Activated T-helper 9 cell treated with anti-CD3 and anti-CD28 coated beads, Interleukin-2, amount 50 U/mL, for 16 hours (primary cell): ENCODE results near the gene SH3BP2.
A peak's percentile ranks its signal among the peaks of the same experiment; 100 is the strongest.
"Not testable (repeated sequence)": the region's sequence is repeated elsewhere in the genome, so short reads cannot be mapped to it uniquely, and the experiment has no call there.

Experiments
- DNase-seq: peaks from one replicate; pipeline ENCODE4 v3.0.0-alpha.2; 2020; ENCODE audit warnings: low read depth

Gene SH3BP2

DNA sequence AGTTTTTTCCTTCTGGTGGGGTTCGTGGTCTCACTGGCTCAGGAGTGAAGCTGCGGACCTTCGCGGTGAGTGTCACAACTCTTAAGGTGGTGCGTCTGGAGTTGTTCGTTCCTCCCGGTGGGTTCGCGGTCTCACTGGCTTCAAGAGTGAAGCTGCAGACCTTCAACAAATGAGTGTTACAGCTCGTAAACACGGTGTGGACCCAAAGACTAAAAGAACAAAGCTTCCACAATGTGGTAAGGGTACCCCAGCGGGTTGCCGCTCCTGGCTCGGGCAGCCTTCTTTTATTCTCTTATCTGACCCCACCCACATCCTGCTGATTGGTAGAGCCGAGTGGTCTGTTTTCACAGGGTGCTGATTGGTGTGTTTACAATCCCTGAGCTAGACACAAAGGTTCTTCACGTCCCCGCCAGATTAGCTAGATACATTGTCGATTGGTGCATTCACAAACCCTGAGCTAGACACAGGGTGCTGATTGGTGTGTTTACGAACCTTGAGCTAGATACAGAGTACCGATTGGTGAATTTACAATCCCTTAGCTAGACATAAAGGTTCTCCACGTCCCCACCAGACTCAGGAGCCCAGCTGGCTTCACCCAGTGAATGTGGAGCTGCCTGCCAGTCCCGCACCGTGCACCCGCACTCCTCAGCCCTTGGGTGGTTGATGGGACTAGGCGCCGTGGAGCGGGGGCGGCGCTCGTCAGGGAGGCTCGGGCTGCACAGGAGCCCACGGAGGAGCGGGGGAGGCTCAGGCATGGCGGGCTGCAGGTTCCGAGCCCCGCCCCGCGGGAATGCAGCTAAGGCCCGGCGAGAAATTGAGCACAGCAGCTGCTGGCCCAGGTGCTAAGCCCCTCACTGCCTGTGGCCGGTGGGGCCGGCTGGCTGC is 30.2 kb upstream of the SH3BP2 start:
- DNase-seq, result not testable (repeated sequence)

DNA sequence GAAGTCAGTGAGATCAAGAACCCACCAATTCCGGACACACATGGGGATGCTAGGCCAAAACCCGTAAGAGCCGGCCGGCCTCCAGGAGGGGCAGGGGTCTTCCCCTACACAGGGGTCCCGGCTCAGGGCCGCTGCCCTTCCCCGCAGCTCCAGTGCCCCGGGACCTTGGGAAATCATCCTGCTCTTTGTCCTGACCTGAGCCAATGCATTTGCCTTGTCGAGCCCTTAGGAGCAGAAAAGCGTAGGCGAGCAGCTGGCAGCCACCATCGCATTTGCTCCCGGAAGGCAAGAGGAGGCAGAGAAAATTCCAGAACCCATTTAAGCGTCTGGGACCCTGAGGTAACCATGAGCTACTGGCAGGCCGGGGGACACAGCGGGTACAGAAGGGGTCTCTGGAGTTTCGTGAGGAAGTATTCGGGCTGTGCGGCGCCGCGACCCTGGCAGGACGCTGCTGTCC is 29.3 kb upstream of the SH3BP2 start:
- DNase-seq, result no peak

DNA sequence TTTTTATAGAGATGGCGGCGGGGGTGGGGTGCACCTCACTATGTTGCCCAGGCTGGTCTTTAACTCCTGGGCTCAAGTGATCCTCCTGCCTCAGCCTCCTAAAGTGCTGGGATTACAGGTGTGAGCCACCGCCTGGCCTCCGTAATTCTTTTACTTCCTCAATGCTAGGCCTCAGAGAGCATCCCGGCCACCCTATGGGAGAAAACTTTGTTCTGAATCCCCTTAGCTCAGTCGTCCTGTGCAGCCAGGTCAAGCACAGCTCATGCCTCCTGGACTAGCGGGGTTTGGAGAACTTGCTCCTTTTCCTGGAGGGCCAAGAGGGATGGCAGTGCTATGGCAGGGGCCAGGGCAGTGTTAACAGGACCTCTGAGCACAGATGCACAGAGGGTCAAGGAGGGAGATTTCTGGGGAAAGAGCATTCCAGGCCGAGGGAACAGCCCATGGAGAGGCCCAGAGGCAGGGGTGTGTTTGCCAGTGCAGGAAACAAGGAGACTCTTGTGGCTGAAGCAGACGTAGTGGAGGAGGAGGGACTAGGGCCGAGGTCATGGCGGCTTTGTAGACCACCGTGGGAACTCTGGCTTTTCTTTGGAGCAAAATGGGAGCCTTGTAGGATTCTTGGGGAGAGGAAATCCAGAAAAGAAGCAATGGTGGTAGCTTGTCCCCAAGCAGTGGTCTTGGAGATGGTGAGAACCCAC is 26.9 kb upstream of the SH3BP2 start:
- no peak for DNase-seq

DNA sequence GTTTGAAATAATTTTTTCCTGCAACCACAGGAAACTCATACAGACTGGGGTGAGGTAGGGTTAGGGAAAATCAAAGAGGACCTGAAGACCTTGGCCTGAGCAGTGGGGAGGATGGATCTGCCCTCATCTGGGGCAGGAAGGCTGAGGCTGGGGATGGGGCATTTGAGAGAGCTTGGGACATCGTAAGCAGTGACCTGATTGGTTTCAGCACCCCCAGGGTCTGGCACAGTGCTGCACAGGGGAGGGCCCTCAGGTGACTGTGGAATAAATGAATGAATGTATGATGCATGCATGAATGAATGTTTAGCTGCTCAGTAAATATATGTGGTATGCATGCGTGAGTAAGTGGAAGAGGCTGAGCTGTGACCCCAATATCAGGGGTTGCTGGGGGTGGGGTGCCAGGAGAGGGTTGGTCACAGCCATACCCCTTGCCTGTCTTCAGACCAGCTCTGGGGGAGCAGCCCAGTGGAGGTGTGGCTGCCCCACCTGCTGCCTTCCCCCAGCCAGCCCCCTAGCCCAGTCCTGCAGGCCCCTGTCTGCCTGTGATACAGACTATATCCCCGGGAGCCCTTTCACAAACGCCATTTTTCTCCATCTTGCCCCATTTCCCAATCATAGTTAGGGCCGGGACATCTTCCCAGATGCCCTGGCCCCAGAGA is 25.7 kb upstream of the SH3BP2 start:
- no peak for DNase-seq

DNA sequence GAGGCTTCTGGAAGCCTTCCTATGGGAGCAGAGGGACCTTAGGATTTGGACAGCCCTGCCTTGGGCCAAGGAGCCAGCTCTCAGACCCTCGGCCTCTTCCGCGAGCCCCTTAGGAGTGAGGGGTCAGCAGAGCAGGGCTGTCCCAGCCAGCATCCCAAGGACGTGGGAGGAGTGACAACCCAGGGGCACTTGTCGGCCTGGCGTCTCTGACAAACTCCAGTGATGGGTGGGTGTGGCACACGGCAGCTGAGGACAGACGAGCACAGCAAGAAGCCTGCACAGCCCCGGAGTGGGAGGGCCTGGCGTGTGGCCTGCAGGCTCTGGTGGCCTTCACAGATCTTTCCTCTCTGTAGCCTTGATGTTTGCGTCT is 25.2 kb upstream of the SH3BP2 start:
- DNase-seq, result no peak

DNA sequence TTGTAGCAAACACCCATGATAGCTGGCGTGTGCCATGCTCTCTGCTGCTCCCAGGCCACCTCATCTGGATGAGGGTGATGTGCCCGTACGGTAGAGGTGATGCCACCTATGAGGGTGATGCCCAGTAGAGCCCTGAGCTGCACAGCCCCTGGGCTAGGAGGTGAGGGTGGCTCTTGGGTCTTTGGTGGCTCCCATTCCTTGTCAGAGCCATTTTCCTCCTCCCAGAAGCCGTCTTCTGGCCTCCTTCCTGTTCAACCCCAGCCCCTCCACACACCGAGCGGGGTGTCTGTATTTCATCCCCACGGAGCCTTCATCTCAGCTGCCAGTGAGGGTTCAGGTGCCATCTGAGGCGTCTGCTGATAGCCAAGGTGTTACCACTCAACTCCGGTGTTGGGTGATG is 24.8 kb upstream of the SH3BP2 start:
- no peak for DNase-seq

DNA sequence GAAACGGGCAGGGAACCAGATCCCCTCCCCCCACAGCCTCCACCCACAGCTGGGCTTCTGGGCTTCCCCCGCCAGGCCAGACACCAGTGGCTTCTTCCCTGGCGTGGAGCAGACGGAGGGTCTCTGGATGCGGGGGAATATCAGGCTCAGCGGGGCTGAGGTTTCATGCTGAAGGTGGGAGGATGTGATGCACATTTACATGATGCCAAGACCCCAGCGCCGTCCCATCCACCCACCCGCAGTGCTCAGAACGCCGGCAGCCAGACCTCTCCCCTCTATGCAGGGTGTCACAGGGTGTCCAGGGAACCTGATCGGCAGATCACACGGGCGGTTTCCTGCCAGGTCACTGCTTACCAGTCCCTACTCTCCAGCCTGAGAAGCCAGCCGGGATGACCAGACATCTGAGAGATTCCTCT is 24.0 kb upstream of the SH3BP2 start:
- DNase-seq, result no peak

DNA sequence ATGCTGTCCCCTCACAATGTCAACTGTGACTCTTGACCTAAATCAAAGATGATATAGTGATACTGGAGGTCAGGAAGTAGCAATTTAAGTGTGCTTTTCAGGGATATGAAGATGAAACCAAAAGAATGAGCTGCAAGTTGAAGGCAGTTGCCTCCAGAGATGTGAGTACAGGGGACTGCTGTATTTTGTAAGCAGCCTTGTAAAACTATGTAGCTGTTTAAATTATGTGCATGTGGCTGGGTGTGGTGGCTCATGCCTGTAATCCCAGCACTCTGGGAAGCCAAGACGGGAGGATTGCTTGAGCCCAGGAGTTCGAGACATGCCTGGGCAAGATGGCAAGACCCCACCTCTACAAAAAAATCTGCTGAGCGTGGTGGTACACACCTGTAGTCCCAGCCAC is 21.6 kb upstream of the SH3BP2 start:
- DNase-seq, result no peak

DNA sequence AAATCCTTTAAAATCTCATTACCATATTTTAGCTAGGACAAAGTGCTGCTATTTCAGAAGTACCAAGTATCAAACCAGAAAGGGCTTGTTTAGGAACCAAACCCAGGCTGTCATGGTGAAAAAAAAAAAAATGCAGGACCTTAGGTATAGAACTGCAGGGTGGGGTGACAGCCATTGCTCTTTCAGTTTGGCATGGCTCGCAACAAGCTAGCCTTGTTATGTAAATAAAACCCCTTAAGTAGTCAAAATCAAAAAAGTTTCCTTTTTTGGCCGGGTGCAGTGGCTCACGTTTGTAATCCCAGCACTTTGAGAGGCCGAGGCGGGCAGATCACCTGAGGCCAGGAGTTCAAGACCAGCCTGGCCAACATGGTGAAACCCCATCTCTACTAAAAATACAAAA is 12.2 kb upstream of the SH3BP2 start:
- DNase-seq, result not testable (repeated sequence)

DNA sequence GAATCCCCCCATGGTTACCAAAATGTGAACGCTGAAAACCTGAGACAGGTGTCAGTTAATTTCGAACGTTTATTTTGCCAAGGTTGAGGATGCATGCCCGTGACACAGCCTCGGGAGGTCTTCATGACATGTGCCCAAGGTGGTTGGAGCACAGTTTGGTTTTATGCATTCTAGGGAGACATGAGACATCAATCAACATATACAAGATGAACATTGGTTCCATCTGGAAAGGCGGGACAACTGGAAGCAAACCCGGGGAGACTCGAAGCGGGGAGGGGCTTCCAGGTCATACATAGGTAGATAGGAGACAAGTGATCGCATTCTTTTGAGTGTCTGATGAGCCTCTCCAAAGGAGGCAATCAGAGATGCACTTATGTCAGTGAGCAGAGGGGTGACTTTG is 11.0 kb upstream of the SH3BP2 start:
- DNase-seq, result no peak

DNA sequence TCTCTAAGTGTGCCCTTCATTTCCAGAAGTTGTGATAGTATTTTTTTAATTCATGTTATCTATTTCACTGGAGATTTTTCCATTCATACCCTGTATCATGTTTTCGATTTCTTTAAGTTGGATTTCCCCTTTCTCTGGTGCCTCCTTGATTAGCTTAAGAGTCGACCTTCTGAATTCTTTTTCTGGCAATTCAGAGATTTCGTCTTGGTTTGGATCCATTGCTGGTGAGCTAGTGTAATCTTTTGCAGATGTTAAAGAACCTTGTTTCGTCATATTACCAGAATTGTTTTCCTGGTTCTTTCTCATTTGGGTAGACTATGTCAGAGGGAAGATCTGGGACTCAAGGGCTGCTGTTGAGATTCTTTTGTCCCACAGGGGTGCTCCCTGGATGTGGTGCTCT is 9.1 kb upstream of the SH3BP2 start:
- DNase-seq, result no peak

DNA sequence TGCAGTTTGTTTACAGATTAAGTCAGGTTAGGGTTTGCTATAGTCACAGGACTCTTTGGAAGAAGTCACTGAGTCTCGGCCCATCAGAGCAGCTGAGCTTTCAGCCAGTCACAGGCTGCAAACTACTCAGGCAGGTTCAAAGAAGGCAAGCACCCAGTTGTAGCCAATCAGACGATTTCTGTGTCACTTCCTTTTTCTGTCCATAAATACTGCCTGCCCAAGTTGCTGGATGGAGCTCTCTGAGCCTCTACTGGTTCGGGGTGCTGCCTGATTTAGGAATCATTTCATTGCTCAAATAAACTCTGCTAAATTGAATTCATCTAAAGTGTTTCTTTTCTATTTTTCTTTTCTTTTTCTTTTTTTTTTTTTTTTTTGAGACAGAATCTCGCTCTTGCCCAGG is 7.3 kb upstream of the SH3BP2 start:
- DNase-seq, result no peak

DNA sequence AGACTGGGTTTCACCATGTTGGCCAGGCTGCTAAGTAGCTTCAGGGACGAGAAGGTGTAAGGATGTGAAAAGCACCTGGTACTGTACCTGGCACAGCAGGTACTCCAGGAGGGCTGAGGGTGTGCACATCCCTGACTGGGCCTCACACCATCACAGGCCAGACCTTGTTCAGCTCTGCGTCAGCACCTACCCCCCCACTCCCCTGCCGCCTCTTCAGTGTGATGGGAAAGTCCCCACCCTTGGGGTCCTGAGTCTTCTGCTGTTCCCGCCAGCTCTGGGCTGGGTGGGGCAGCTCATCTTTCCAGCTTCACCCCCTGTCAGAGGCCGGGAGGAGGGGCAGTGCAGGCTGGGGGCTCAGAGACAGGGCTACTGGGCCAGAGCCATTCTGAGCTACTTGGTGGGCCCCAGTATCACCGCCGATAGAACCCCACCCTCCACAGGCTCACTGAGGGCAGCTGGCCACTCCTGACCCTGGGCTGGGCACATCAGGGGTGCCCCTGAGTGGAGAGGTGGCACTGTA is 6.7 kb upstream of the SH3BP2 start:
- DNase-seq, result peak; percentile 62

DNA sequence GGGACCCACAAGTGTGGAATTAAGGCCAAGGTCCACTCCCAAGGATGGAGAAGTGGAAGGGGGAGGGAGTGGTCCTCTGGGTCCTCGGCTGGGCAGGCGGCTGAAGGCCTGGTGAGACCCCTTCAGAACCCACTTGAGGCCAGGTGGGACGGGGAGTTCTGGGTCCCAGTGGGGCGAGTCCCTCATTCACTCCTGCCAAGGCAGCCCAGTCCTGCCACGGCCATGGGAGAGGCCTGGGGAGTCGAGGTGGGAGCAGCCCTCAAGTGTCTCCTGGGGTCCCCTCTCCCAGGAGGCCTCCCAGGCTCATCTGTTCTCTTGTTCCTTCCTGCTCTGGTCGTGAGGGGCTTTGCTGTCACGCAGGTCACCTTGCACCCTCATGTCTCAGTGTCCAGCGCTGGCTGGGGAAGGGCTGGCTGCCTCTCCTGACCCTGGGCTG is 6.1 kb upstream of the SH3BP2 start:
- DNase-seq, result no peak

DNA sequence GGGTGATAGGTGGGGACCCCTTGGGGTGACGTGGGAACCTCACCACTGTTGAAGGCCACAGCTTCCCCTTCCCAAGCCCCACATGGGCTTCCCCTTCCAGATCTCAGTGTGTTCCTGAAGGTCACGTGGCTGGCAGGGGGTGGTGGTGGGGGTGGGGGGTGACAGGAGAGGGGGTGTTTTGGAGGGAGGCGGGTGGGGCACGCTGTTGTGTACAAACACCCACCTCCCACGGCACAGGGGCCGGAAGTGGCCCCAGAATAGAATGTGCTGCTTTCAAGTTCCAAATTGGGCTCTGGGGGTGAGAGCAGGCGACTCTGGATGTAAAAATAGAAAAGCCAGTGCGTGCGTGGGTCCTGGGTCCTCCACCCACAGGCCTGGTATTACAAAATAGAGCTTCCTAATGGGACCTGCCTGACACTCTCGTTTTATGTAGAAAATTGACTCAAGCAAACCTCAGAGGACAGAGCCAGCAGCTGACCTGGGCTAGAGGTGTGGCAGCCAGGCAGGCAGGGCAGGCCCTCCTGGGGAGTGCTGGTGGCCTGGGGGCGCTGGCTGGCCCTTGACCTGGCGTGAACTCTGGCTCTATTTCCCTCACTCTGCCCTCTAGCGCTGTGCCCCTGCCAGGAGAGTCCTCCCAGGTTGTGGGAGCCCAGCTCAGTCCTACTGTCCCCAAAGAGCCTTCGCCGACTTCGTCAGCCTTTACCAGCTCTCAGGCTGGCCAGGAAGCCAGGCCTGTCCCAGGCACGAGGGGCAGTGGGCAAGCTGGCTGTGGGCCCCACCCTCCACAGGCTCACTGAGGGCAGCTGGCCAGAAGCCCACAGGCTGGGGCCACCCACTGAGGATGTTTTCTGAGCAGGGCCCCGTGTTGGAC is 5.4 kb upstream of the SH3BP2 start:
- DNase-seq, result peak; percentile 45

DNA sequence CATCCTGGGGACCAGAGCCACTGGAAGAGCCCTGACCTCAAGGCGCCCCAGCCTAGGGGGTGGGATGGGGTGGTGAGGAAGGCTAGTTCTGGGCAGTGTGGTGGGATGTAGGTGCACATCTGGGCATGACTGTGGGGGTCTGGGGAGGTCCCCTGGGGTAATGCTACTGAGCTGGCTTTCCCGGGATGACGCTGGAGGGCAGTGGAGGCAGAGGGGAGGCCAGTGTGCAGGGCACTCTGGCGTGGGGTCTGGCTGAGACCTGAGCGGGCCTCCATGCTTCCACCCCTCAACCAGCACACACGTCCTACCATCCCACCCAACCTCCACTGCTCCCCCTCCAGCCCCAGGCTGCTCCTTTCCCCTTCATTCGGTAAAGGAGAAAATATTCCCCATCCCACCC is 4.8 kb upstream of the SH3BP2 start:
- no peak for DNase-seq

DNA sequence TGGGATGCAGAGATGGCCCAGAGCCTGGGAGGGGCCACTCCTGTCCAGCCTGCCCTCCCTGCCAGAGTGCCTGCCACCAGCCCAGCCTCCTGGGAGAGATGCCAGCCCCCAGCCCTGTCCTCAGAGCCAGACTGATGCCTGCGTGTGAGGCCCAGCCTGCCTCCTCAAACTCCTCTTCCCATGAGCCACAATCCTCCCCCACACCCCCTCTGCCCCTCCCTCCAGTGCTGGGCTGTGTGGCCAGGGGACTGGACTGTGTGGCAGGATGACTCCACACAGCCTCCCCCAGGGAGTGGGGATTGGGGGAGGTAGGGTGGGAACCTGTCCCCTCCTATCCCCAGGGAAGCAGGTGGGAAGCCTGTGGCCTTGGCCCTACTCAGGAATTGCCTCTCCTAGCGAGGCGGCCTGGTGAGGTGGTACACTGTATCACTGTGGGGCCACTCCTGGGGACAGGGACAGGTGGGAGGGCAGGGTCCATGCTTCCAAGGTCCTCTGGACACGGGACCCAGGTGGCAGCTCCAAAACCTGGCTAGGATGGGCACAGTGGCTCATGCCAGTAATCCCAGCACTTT is 4.3 kb upstream of the SH3BP2 start:
- no peak for DNase-seq

DNA sequence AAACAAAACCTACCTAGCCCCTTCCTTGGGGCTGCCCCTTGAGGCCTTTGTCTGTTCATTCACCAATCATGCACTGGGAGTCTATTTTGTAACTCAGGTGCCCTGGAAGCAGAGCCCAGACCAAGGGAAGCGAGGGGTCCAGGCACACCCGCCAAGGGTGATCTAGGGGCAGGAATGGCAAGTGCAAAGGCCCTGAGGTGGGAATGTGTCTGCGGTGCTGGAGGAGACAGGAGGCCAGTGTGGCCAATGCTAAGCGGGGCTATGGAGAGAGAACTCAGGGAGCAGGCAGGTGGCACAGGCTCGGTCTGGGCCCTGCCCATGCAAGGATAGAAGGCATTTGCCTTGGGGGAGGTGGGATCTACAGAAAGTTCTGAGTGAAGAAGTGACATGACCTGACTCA is 3.5 kb upstream of the SH3BP2 start:
- no peak for DNase-seq

DNA sequence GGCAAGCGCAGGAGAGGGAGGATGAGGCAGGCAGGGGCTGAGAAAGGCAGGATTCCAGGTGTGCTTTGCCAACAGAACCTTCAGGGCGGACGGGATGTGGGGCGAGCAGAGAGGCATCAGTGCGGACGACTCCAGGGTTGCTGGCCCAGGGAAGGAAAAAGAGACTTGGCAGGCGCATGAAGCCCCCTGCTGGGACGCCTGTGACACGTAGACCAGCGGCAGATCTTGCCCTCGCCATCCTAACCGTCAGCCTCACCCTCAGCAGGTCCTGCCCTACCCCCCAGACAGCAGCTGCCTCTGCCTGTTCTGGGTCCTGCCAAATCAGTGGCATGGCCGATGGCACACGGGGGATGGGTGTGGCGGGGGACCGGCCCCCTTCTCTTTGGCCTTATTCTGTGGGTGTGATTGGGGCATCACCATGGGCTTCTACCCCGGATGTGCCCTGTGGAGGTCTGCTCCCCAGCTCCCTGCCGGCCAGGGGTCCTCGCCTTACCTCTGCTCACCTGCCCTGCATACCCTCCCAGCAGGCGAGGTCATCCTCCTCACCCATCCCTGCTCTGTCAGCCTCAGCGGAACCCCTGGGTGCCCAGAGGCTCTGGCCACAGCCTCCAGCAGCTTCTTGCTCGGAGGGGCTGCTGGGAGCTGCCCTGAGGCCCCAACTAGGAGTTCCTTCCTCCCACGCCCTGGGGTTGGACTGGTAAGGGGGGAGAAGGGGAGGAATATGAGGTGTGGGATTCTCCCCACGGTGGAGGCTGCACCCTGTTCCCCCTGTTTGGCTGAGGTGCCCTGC is 2.9 kb upstream of the SH3BP2 start:
- DNase-seq, result no peak
